Smooth muscle cell (in vitro differentiated cells): ENCODE measurements around the gene MLLT1. TPM values are rescaled to one million over a fixed set of nuclear protein-coding genes. Genes with fewer than 3 reads are reported as not detected.

ENCODE experiments used
- DNase-seq: peaks from one replicate; lab custom pipeline; 2025; ENCODE audit not compliant: unreplicated experiment; lab: John Stamatoyannopoulos, UW
- H2AFZ ChIP-seq: fragments of 200-600 bp; sonication (generic); 2 replicates; pipeline ENCODE4 v1.6.0; 2016; ENCODE audit warnings: antibody characterized with exemption, low read depth, mild to moderate bottlenecking
- H3F3A ChIP-seq: fragments of 200-600 bp; sonication (generic); 2 replicates; pipeline ENCODE4 v1.6.0; 2017; ENCODE audit warnings: antibody characterized with exemption, low read depth
- H3K27ac ChIP-seq: fragments of 200-600 bp; sonication (generic); 2 replicates; pipeline ENCODE4 v1.5.1; 2016; ENCODE audit warnings: low read depth, mild to moderate bottlenecking
- H3K27me3 ChIP-seq: fragments of 200-600 bp; sonication (generic); 2 replicates; pipeline ENCODE4 v1.6.1; 2016; ENCODE audit warnings: low read depth, mild to moderate bottlenecking
- H3K36me3 ChIP-seq: fragments of 200-600 bp; sonication (generic); 2 replicates; pipeline ENCODE4 v1.5.1; 2016; ENCODE audit warnings: low read depth
- H3K4me1 ChIP-seq: fragments of 200-600 bp; sonication (generic); 2 replicates; pipeline ENCODE4 v1.5.1; 2016; ENCODE audit warnings: low read depth
- H3K4me2 ChIP-seq: fragments of 200-600 bp; sonication (generic); 2 replicates; pipeline ENCODE4 v1.6.0; 2016; ENCODE audit warnings: mild to moderate bottlenecking
- H3K4me3 ChIP-seq: fragments of 200-600 bp; sonication (generic); 2 replicates; pipeline ENCODE4 v1.5.1; 2016; ENCODE audit warnings: mild to moderate bottlenecking
- H3K79me2 ChIP-seq: fragments of 200-600 bp; sonication (generic); 2 replicates; pipeline ENCODE4 v1.6.0; 2016; ENCODE audit warnings: low read depth, mild to moderate bottlenecking
- H3K9ac ChIP-seq: fragments of 200-600 bp; sonication (generic); 2 replicates; pipeline ENCODE4 v1.6.0; 2016; ENCODE audit warnings: low read depth
- H3K9me3 ChIP-seq: fragments of 200-600 bp; sonication (generic); replicated peaks from 2 replicates; pipeline ENCODE4 v1.5.1; 2016; ENCODE audit warnings: low read depth
- H4K20me1 ChIP-seq: fragments of 200-600 bp; sonication (generic); 2 replicates; pipeline ENCODE4 v1.6.0; 2016; ENCODE audit warnings: low read depth
- WGBS: methylation state at CpG from one replicate; pipeline ENCODE4 v1.1.7; 2016; ENCODE audit warnings: low lambda C conversion rate; 5-methylcytosine and 5-hydroxymethylcytosine counted together
- polyA plus RNA-seq: library from polyadenylated mRNA; unstranded; fragments of >200 nt; fragmentation: Nextera tagmentation; extraction: Ambion mirVana; gene quantifications from 2 replicates; pipeline ENCODE4 v1.2.1, GENCODE V29; 2016
- total RNA-seq: library from RNA; depleted of rRNA; stranded (reverse); fragments of >200 nt; gene quantifications from 2 replicates; pipeline ENCODE4 v1.2.3, GENCODE V29; 2014
- TF ChIP-seq, protein P1 (sequence below): fragments of 200-600 bp; sonication (generic); IDR thresholded peaks from 2 replicates; pipeline ENCODE4 v1.5.1; 2017; ENCODE audit warnings: borderline replicate concordance, mild to moderate bottlenecking, antibody characterized with exemption; ENCODE audit not compliant: insufficient read depth, poor library complexity, severe bottlenecking

The MLLT1 gene
- total and polyA plus RNA-seq, 2 experiments from 2014 or later, result 18.8 to 27.3 TPM

DNA sequence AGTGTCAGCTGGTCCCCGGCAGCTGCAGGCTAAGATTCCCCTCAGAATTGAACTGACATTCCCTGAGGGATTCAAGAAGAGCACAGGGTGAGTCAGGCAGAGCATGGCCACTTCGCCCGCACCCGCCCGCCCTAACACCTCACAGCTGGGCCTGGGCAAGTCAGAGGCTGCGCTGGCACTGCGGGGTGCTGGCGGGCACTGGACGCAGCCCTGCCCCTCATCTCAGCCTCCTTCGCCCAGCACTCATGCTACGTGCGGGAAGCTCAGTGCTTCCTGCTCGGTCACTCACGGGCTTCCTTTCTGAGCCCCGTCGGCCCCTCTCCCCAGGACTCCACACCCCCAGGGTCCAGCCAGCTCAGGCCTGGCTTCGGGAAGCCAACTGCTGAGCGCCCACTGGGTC is 56.9 kb downstream of the MLLT1 start:
- peaks cover 8% of the 10 kb centered on the region for H3K79me2 ChIP-seq
- WGBS, result 99% methylated on average over 18 of the region's 18 CpGs
- H3K36me3 ChIP-seq, result no peaks in the 10 kb centered on the region

DNA sequence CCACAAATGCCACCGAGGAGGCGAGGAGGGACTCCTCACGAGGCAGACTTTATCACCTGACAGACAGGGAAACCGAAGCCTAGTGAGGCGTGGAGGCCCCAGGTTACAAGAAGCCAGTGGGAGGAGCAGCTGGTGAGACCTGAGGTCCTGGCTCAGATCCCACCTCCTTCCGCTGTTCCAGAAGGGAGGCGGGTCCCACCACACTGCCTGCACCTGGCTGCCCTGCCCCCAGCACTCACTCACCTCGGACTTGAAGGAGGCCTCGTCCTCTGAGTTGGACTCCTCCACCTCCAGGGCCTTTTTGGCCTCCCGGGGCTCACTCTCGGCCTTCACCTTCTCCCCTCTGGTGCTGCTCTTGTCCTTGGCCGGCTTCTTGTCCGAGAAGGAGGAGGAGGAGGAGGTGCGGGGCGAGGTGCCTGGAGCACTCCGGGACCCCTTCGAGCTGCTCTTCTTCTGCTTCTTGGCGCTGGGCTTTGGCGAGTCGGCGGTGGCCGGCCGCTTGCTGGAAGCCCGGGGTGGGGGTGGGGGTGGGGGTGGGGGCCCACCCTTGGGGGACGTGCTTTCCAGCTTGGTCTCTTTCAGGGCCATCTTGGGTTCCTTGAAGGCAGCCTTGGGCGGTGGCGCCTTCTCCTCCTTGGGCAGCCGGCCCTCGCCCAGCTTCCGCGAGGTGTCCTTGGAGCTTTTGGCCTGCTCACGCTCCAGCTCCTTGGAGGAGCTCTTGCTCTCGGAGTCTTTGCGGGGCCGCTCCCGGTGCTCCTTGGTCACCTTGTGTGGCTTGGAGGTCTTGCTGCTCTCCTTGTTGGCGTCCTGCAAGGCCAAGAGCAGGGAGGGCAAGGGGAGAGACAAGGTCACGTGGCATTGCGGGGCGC is 57.7 kb downstream of the MLLT1 start:
- Histone ChIP-seq H3K27me3 (no peaks in the 10 kb centered on the region), H2AFZ (no peak overlapping the region), H3K9me3 (no peaks in the 10 kb centered on the region), H3K79me2 (peaks cover 1% of the 10 kb centered on the region), H3K4me1 (peaks cover 13% of the 10 kb centered on the region), H3K4me2 (no peak overlapping the region), H3K4me3 (no peak overlapping the region), H3F3A (no peaks in the 10 kb centered on the region), H3K36me3 (no peaks in the 10 kb centered on the region), H3K27ac (no peak overlapping the region), H3K9ac (no peak overlapping the region), H4K20me1 (peaks cover 78% of the 10 kb centered on the region)
- WGBS, result 98% methylated on average over 40 of the region's 40 CpGs
- TF ChIP-seq, protein P1, sequence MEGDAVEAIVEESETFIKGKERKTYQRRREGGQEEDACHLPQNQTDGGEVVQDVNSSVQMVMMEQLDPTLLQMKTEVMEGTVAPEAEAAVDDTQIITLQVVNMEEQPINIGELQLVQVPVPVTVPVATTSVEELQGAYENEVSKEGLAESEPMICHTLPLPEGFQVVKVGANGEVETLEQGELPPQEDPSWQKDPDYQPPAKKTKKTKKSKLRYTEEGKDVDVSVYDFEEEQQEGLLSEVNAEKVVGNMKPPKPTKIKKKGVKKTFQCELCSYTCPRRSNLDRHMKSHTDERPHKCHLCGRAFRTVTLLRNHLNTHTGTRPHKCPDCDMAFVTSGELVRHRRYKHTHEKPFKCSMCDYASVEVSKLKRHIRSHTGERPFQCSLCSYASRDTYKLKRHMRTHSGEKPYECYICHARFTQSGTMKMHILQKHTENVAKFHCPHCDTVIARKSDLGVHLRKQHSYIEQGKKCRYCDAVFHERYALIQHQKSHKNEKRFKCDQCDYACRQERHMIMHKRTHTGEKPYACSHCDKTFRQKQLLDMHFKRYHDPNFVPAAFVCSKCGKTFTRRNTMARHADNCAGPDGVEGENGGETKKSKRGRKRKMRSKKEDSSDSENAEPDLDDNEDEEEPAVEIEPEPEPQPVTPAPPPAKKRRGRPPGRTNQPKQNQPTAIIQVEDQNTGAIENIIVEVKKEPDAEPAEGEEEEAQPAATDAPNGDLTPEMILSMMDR, result no peak
- no peak for DNase-seq

More for the DNA sequence above, 56.9 kb downstream of the MLLT1 start:
- no peaks in the 10 kb centered on the region for H3K9me3 ChIP-seq
- DNase-seq, result no peak
- TF ChIP-seq, protein P1, result no peak
- no peak overlapping the region for H3K4me3 ChIP-seq
- peaks cover 81% of the 10 kb centered on the region for H4K20me1 ChIP-seq
- no peaks in the 10 kb centered on the region for H3F3A ChIP-seq
- peaks cover 5% of the 10 kb centered on the region for H3K4me1 ChIP-seq
- H3K9ac ChIP-seq, result no peak overlapping the region
- H3K4me2 ChIP-seq, result no peak overlapping the region
- H3K27me3 ChIP-seq, result no peaks in the 10 kb centered on the region
- no peak overlapping the region for H3K27ac ChIP-seq
- H2AFZ ChIP-seq, result no peak overlapping the region

DNA sequence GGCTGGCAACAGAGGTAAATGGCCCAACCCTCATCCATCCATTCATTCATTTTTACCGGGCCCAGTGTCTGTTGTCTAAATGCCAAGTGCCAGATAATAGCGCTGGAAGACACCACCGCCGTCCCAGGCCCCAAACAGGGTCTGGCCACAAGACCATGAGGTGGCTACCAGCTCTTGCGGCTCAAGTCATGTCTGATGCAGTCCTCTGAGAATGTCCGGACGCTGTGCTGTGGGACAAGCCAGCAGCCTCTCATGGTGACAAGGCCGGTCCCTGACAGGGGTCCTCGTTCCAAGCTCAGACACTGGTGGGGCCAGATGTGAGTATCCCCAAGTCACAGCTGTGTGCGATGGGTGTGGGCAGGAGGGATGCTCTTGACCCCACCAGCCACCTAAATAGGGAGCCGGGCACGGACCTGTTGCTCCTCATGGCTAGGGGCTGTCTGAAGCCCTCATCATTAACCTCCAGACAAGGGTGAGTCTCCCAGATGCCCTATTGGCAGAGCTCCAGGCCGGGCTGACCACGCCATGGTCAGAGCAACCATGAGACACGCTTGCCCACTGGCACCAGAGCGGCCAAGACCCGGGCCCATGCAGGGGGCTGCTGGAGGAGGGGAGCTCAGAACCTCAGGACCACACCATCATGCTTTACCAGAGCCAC is 58.4 kb downstream of the MLLT1 start:
- Histone ChIP-seq H3K79me2 (no peaks in the 10 kb centered on the region), H3K4me3 (no peak overlapping the region), H3K36me3 (no peaks in the 10 kb centered on the region), H3K4me1 (peaks cover 14% of the 10 kb centered on the region), H3K27me3 (no peaks in the 10 kb centered on the region), H2AFZ (no peak overlapping the region), H3F3A (no peaks in the 10 kb centered on the region), H4K20me1 (peaks cover 70% of the 10 kb centered on the region), H3K9ac (no peak overlapping the region), H3K4me2 (no peak overlapping the region), H3K9me3 (no peaks in the 10 kb centered on the region), H3K27ac (no peak overlapping the region)
- 96% methylated on average over 16 of the region's 17 CpGs for WGBS
- TF ChIP-seq, protein P1, result no peak
- no peak for DNase-seq
